Suprapubic skin (tissue), 4 donors: Measurements from ENCODE around the gene SLC39A7. TPM values are rescaled to one million over a fixed set of nuclear protein-coding genes. Genes with fewer than 3 reads are reported as not detected.

Source experiments
- DNase-seq, 2 donors: peaks; one replicate each; pipeline ENCODE4 v3.0.0-alpha.2; 2019; ENCODE audit warnings: low spot score in 2 of 2
- H3K27ac ChIP-seq: fragments of 200-600 bp; sonication (generic); one replicate; pipeline ENCODE4 v1.5.1; 2019
- H3K27me3 ChIP-seq: fragments of 200-600 bp; sonication (generic); one replicate; pipeline ENCODE4 v1.5.1; 2019
- H3K36me3 ChIP-seq: fragments of 200-600 bp; sonication (generic); one replicate; pipeline ENCODE4 v1.5.1; 2019
- H3K4me1 ChIP-seq: fragments of 200-600 bp; sonication (generic); one replicate; pipeline ENCODE4 v1.5.1; 2019
- H3K4me3 ChIP-seq: fragments of 200-600 bp; sonication (generic); one replicate; pipeline ENCODE4 v1.5.1; 2019; ENCODE audit warnings: mild to moderate bottlenecking
- H3K9me3 ChIP-seq: fragments of 200-600 bp; sonication (generic); one replicate; pipeline ENCODE4 v1.5.1; 2019
- CTCF ChIP-seq, 2 donors: fragments of 200-600 bp in 1 of 2; fragments of 450-650 bp in 1 of 2; sonication (generic) in 1 of 2; IDR thresholded peaks; one replicate each; pipeline ENCODE4 v1.5.1; 2016 to 2019; ENCODE audit warnings: antibody characterized with exemption in 2 of 2, mild to moderate bottlenecking in 1 of 2, moderate library complexity in 1 of 2
- EP300 ChIP-seq: sonication (generic); formaldehyde crosslinking; IDR thresholded peaks from one replicate; pipeline ENCODE4 v1.6.1; 2017; ENCODE audit warnings: antibody characterized with exemption
- POLR2A ChIP-seq, 2 donors: fragments of 450-650 bp; IDR thresholded peaks; one replicate each; pipeline ENCODE4 v1.6.1; 2017; ENCODE audit warnings: antibody characterized with exemption in 2 of 2, mild to moderate bottlenecking in 2 of 2, moderate library complexity in 2 of 2
- POLR2AphosphoS5 ChIP-seq, 3 donors: sonication (generic); formaldehyde crosslinking; IDR thresholded peaks; one replicate each; pipeline ENCODE4 v1.6.1; 2017; ENCODE audit warnings: antibody characterized with exemption in 3 of 3
- WGBS: methylation state at CpG from one replicate; pipeline ENCODE4 v1.1.5; 2018; 5-methylcytosine and 5-hydroxymethylcytosine counted together
- total RNA-seq, 4 donors: library from RNA; depleted of rRNA; stranded (reverse); fragments of >200 nt; gene quantifications; one replicate each; pipeline ENCODE4 v1.1.0, GENCODE V29; 2016

The SLC39A7 gene
- total RNA-seq, 4 donors from 2014 or later: 29.3 to 46.3 (median 41.9) TPM

GRCh38 chr6:33174784-33175183, 25.9 kb upstream of the SLC39A7 start:
- H3K36me3 ChIP-seq: no peaks in the 10 kb centered on the region
- no peak overlapping the region for H3K4me3 ChIP-seq
- peak in 1 of 2 donors; percentile 40 for DNase-seq
- TF ChIP-seq POLR2AphosphoS5 (IDR thresholded peaks at IDR 0.05): no peak
- TF ChIP-seq EP300: no peak
- no peak for TF ChIP-seq POLR2A (IDR thresholded peaks at IDR 0.05)
- no peak for TF ChIP-seq CTCF (IDR thresholded peaks at IDR 0.05)
- 76% methylated on average over 2 of the region's 4 CpGs for WGBS
- H3K27me3 ChIP-seq: no peaks in the 10 kb centered on the region
- H3K27ac ChIP-seq: no peak overlapping the region
- no peaks in the 10 kb centered on the region for H3K9me3 ChIP-seq
- no peaks in the 10 kb centered on the region for H3K4me1 ChIP-seq

GRCh38 chr6:33175436-33176069, 25.1 kb upstream of the SLC39A7 start:
- Histone ChIP-seq H3K27me3 (no peaks in the 10 kb centered on the region), H3K9me3 (no peaks in the 10 kb centered on the region), H3K36me3 (no peaks in the 10 kb centered on the region), H3K4me3 (no peak overlapping the region), H3K4me1 (no peaks in the 10 kb centered on the region), H3K27ac (no peak overlapping the region)
- TF ChIP-seq CTCF (IDR thresholded peaks at IDR 0.05) (no peak), POLR2A (IDR thresholded peaks at IDR 0.05) (no peak)
- 81% methylated on average over 9 of the region's 10 CpGs for WGBS
- no peak for DNase-seq

GRCh38 chr6:33176906-33177305, 23.8 kb upstream of the SLC39A7 start:
- Histone ChIP-seq H3K27ac (no peak overlapping the region), H3K9me3 (no peaks in the 10 kb centered on the region), H3K36me3 (no peaks in the 10 kb centered on the region), H3K27me3 (no peaks in the 10 kb centered on the region), H3K4me1 (no peaks in the 10 kb centered on the region), H3K4me3 (no peak overlapping the region)
- no peak for TF ChIP-seq POLR2A (IDR thresholded peaks at IDR 0.05)
- TF ChIP-seq CTCF (IDR thresholded peaks at IDR 0.05): no peak
- TF ChIP-seq POLR2AphosphoS5 (IDR thresholded peaks at IDR 0.05): no peak
- no peak for TF ChIP-seq EP300
- peak in 1 of 2 donors; percentile 39 for DNase-seq
- 94% methylated on average over 7 of the region's 7 CpGs for WGBS

- DNase-seq: peak in 1 of 2 donors; percentile 51
- WGBS: 80% methylated on average over 19 of the region's 19 CpGs
- H3K27ac ChIP-seq: no peak overlapping the region
- no peaks in the 10 kb centered on the region for H3K4me1 ChIP-seq
- no peaks in the 10 kb centered on the region for H3K36me3 ChIP-seq
- TF ChIP-seq EP300 (no peak), CTCF (IDR thresholded peaks at IDR 0.05) (no peak), POLR2AphosphoS5 (IDR thresholded peaks at IDR 0.05) (no peak), POLR2A (IDR thresholded peaks at IDR 0.05) (no peak)
- no peak overlapping the region for H3K4me3 ChIP-seq
- H3K27me3 ChIP-seq: no peaks in the 10 kb centered on the region
- H3K9me3 ChIP-seq: no peaks in the 10 kb centered on the region
Observed at GRCh38 chr6:33177552-33178446, 22.9 kb upstream of the SLC39A7 start.

GRCh38 chr6:33178755-33179475, 21.8 kb upstream of the SLC39A7 start:
- DNase-seq: no peak
- Histone ChIP-seq H3K27me3 (no peaks in the 10 kb centered on the region), H3K9me3 (no peaks in the 10 kb centered on the region), H3K4me1 (no peaks in the 10 kb centered on the region), H3K36me3 (no peaks in the 10 kb centered on the region), H3K4me3 (no peak overlapping the region), H3K27ac (no peak overlapping the region)
- 73% methylated on average over 6 of the region's 10 CpGs for WGBS
- TF ChIP-seq POLR2A (IDR thresholded peaks at IDR 0.05): no peak
- no peak for TF ChIP-seq CTCF (IDR thresholded peaks at IDR 0.05)
- TF ChIP-seq EP300: no peak
- no peak for TF ChIP-seq POLR2AphosphoS5 (IDR thresholded peaks at IDR 0.05)
